ENCODE measurements around the gene NUDT5.
A peak's percentile ranks its signal among the peaks of the same experiment; 100 is the strongest.

NUDT5 gene

DNA sequence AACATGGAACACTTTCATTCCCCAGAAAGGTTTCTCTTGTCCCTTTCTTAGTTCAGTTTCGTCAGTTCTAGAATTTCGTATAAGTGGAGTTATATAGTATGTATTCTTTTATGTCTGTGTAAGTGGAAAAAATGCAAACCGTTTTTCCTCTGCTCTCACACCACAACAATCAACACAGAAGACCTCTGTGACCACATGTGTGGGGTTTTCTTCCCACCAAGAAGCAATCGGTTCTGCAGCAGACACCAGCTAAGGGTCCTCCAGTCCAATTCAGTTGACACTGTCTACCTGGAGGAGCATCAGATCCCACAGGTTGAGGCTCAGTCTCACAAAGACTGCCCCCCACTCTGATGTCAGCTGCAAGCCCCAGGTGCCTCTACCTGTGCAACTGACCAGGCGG, 6.5 kb upstream of the NUDT5 start:
- Histone ChIP-seq H3K4me1 (ENCODE audit: control insufficient read depth, insufficient read depth, low read length, poor library complexity, severe bottlenecking) (peaks cover 2% of the 10 kb centered on the region), H3K9me3 (ENCODE audit: control insufficient read depth, low read length) (no peaks in the 10 kb centered on the region), H3K27ac (ENCODE audit: low read depth, low read length, severe bottlenecking) (no peak overlapping the region), H3K4me3 (ENCODE audit: extremely low read depth, insufficient read depth, low read length, poor library complexity, severe bottlenecking) (no peak overlapping the region), H3K36me3 (ENCODE audit: control insufficient read depth, insufficient read depth, low read length) (peaks cover 82% of the 10 kb centered on the region)
- WGBS, 2 experiments (ENCODE audit: insufficient coverage in 2 of 2), result 73 to 100% methylated on average over 1 to 3 of the region's 5 CpGs

DNA sequence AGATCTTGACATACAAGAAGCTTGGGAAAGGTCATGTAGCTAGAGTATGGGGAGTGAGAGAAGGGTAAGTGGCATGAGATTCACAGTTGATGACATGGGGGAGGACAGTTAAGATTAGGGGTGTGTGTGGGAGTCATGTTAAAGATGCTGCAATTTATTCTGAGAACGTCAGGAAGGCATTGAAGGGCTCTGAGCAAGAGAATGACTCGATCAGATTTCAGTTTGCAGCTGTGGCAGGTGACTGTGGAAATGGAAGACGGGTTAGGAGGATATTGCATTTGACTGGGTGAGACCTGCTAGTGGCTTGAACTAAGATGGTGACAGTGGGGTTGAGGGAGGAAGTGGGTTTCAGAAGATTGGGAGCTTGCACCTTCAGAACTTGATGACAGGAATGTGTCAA, 5.9 kb upstream of the NUDT5 start:
- Histone ChIP-seq H3K9me3 (ENCODE audit: control insufficient read depth, low read length) (no peaks in the 10 kb centered on the region), H3K36me3 (ENCODE audit: control insufficient read depth, insufficient read depth, low read length) (peaks cover 82% of the 10 kb centered on the region)
- WGBS, 2 experiments (ENCODE audit: insufficient coverage in 2 of 2), result 93 to 96% methylated on average over 3 of the region's 3 CpGs

DNA sequence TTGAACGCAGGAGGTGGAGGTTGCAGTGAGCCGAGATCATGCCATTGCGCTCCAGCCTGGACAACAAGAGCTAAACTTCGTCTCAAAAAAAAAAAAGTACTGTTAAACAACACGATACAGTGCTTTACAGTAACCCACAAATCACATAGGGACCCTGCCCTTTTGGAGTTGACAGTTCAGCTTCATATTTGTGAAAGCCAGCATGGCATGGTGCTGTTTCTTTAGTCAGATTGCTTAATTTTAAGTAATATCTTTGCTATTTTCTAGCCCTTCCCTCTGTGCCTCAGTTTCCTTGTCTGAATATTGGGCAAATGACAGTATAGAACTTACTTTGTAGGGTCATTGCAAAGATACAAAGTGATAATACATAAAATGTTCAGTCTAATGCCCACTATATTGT, 5.2 kb upstream of the NUDT5 start:
- Histone ChIP-seq H3K36me3 (ENCODE audit: control insufficient read depth, insufficient read depth, low read length) (peaks cover 75% of the 10 kb centered on the region), H3K4me3 (ENCODE audit: extremely low read depth, insufficient read depth, low read length, poor library complexity, severe bottlenecking) (no peak overlapping the region), H3K27ac (ENCODE audit: low read depth, low read length, severe bottlenecking) (no peak overlapping the region), H3K9me3 (ENCODE audit: control insufficient read depth, low read length) (no peaks in the 10 kb centered on the region), H3K4me1 (ENCODE audit: control insufficient read depth, insufficient read depth, low read length, poor library complexity, severe bottlenecking) (peaks cover 2% of the 10 kb centered on the region)
- WGBS, 2 experiments (ENCODE audit: insufficient coverage in 2 of 2), result 96 to 98% methylated on average over 5 of the region's 5 CpGs

More for the DNA sequence above, 5.9 kb upstream of the NUDT5 start:
- Histone ChIP-seq H3K4me1 (ENCODE audit: control insufficient read depth, insufficient read depth, low read length, poor library complexity, severe bottlenecking) (peaks cover 2% of the 10 kb centered on the region), H3K4me3 (ENCODE audit: extremely low read depth, insufficient read depth, low read length, poor library complexity, severe bottlenecking) (no peak overlapping the region), H3K27ac (ENCODE audit: low read depth, low read length, severe bottlenecking) (no peak overlapping the region)

DNA sequence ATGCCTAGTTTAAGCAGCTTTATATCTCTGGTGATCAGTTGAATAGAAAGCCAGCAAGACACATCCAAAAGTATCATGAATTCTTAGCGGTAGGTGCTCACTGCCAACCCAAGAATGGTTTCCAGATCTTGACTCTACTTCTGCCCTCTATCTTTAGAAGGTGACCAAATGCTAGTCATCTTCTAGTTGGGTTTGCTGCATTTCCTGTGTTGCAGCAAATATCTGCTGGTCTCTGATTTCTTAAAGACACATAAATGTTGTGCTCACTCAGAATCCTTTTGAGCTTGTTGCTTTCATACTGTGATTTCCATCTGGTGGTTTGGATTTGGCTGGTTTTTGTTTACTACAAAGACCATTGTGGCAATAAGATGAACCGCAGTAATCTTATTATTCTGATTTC, 2.5 kb upstream of the NUDT5 start:
- no peak overlapping the region for H3K4me3 ChIP-seq (ENCODE audit: extremely low read depth, insufficient read depth, low read length, poor library complexity, severe bottlenecking)
- no peaks in the 10 kb centered on the region for H3K9me3 ChIP-seq (ENCODE audit: control insufficient read depth, low read length)
- WGBS, 2 experiments (ENCODE audit: insufficient coverage in 2 of 2), result 100% methylated on average over 1 of the region's 2 CpGs
- H3K36me3 ChIP-seq (ENCODE audit: control insufficient read depth, insufficient read depth, low read length), result peaks cover 48% of the 10 kb centered on the region
- H3K4me1 ChIP-seq (ENCODE audit: control insufficient read depth, insufficient read depth, low read length, poor library complexity, severe bottlenecking), result peaks cover 2% of the 10 kb centered on the region
- H3K27ac ChIP-seq (ENCODE audit: low read depth, low read length, severe bottlenecking), result no peak overlapping the region

DNA sequence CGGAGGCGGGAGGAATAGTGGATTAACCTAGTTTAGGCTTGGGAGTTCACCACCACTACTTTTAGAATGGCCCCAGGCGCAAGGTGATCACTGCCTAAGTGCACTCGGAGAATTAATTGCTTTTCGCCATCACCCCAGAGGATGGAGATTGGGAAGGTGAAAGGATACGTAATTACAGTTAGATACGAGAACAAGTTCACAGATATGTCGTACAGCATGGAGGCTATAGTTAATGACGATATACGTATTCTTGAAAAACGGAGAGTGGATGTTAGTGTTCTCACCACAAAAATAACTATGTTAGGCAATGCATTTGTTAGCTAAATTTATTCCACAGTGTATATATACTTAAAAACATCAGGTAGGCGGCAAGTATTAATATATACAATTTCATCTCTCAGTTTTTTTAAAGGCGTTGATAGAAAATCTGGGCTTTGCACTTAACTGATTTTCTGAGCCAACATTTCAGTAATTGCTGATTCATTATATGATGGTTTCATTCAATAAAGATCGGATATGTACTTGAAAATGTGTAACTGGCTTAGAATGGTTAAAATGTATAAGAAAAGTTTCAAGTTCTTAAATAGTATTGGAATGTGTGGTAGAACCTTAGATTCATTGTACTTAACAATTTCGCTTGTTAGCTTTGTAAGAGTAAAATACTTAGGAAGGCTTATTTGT, 980 bp upstream of the NUDT5 start:
- no peaks in the 10 kb centered on the region for H3K9me3 ChIP-seq (ENCODE audit: control insufficient read depth, low read length)
- H3K4me3 ChIP-seq (ENCODE audit: extremely low read depth, insufficient read depth, low read length, poor library complexity, severe bottlenecking), result peak overlapping the region; percentile 99
- 6 to 24% methylated on average over 7 to 8 of the region's 15 CpGs for WGBS, 2 experiments (ENCODE audit: insufficient coverage in 2 of 2)
- peak overlapping the region; percentile 74 for H3K27ac ChIP-seq (ENCODE audit: low read depth, low read length, severe bottlenecking)
- H3K4me1 ChIP-seq (ENCODE audit: control insufficient read depth, insufficient read depth, low read length, poor library complexity, severe bottlenecking), result peaks cover 5% of the 10 kb centered on the region
- peaks cover 41% of the 10 kb centered on the region for H3K36me3 ChIP-seq (ENCODE audit: control insufficient read depth, insufficient read depth, low read length)

DNA sequence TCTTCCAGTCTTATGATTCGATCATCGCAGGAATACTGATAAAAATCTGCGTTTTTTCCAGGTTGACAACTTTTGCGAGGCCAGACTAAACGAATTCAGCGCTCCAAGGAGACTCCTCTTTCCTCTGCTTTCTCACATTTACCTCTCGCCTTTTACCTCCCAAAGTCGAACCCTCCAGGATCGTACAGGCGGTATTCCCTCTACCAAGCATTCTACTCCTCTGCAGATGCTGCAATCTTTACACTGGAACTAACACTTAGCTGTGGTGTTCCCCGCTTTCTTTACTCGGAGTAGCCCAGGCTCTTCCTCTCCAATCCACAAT, 449 bp downstream of the NUDT5 start:
- Histone ChIP-seq H3K4me1 (ENCODE audit: control insufficient read depth, insufficient read depth, low read length, poor library complexity, severe bottlenecking) (peaks cover 9% of the 10 kb centered on the region), H3K36me3 (ENCODE audit: control insufficient read depth, insufficient read depth, low read length) (peaks cover 38% of the 10 kb centered on the region), H3K9me3 (ENCODE audit: control insufficient read depth, low read length) (no peaks in the 10 kb centered on the region), H3K4me3 (ENCODE audit: extremely low read depth, insufficient read depth, low read length, poor library complexity, severe bottlenecking) (peak overlapping the region; percentile 99), H3K27ac (ENCODE audit: low read depth, low read length, severe bottlenecking) (peak overlapping the region; percentile 74)
- WGBS, 2 experiments (ENCODE audit: insufficient coverage in 2 of 2), result 1% methylated on average over 10 to 12 of the region's 12 CpGs

DNA sequence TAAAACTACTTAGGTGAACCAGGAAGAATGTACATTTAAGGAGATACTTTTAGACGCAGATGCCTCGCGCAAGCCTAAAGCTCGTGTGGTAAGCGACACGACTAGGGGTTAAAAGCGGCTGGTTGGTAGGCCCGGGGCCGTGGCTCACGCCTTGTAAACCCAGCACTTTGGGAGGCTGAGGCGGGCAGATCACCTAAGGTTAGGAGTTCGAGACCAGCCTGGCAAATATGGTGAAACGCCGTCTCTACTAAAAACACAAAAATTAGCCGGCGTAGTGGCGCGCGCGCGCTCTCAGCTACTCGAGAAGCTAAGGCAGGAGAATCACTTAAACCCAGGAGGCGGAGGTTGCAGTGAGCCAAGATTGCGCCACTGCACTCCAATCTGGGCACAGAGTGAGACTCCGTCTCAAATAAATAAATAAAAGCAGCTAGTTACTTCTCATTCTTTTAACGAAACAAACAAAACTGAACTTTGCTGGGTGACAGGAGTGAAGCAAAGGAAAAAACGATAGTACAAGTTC, 879 bp downstream of the NUDT5 start:
- H3K9me3 ChIP-seq (ENCODE audit: control insufficient read depth, low read length), result no peaks in the 10 kb centered on the region
- peaks cover 35% of the 10 kb centered on the region for H3K36me3 ChIP-seq (ENCODE audit: control insufficient read depth, insufficient read depth, low read length)
- peaks cover 9% of the 10 kb centered on the region for H3K4me1 ChIP-seq (ENCODE audit: control insufficient read depth, insufficient read depth, low read length, poor library complexity, severe bottlenecking)
- peak overlapping the region; percentile 74 for H3K27ac ChIP-seq (ENCODE audit: low read depth, low read length, severe bottlenecking)
- peak overlapping the region; percentile 99 for H3K4me3 ChIP-seq (ENCODE audit: extremely low read depth, insufficient read depth, low read length, poor library complexity, severe bottlenecking)
- WGBS, 2 experiments (ENCODE audit: insufficient coverage in 2 of 2), result 4 to 8% methylated on average over 22 to 25 of the region's 27 CpGs

DNA sequence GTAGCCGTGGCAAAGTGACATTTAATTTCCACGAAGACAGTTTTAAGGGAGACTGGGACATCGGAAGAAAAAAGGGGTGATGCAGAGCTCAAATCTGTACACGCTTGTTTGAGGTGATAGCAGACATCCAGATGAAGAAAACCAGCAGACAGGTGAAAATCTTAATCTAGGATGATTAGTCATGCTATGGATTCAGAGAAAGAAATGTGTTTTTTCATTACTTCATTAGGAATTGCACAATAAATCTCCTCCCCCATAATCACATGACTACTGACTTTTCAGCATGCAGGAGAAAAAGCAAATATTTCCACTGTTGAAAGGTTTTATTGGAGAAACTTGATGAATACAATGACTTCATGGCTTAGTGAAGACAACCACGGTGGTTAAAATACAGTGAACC, 2.5 kb downstream of the NUDT5 start:
- WGBS, 2 experiments (ENCODE audit: insufficient coverage in 2 of 2), result 92 to 100% methylated on average over 4 to 5 of the region's 5 CpGs
- Histone ChIP-seq H3K9me3 (ENCODE audit: control insufficient read depth, low read length) (no peaks in the 10 kb centered on the region), H3K4me1 (ENCODE audit: control insufficient read depth, insufficient read depth, low read length, poor library complexity, severe bottlenecking) (peaks cover 9% of the 10 kb centered on the region), H3K4me3 (ENCODE audit: extremely low read depth, insufficient read depth, low read length, poor library complexity, severe bottlenecking) (no peak overlapping the region), H3K36me3 (ENCODE audit: control insufficient read depth, insufficient read depth, low read length) (peaks cover 21% of the 10 kb centered on the region), H3K27ac (ENCODE audit: low read depth, low read length, severe bottlenecking) (no peak overlapping the region)

DNA sequence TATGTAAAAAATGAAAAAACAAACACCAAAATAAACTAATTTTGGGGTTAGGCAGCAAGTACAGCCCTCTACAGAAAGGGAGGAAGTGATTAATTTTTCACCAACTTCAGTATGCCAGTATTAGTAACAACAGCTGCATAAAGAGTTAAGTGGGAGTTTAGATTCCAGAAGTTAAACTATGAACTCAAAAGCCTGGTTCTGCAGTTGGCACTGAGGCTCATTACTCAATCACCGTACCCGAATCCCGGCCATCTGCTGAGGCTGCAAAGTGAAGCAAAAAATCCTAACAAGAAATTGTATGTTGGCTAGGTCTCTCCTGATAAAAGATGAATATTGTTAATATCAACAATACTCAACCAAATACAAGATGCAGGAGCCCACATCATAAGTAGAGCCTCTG, 4.0 kb downstream of the NUDT5 start:
- H3K36me3 ChIP-seq (ENCODE audit: control insufficient read depth, insufficient read depth, low read length), result peaks cover 32% of the 10 kb centered on the region
- WGBS, 2 experiments (ENCODE audit: insufficient coverage in 2 of 2), result 100% methylated on average over 1 of the region's 3 CpGs; no CpG with 5 or more reads in 1 of the 2 experiments
- H3K4me1 ChIP-seq (ENCODE audit: control insufficient read depth, insufficient read depth, low read length, poor library complexity, severe bottlenecking), result peaks cover 7% of the 10 kb centered on the region
- no peaks in the 10 kb centered on the region for H3K9me3 ChIP-seq (ENCODE audit: control insufficient read depth, low read length)
- no peak overlapping the region for H3K4me3 ChIP-seq (ENCODE audit: extremely low read depth, insufficient read depth, low read length, poor library complexity, severe bottlenecking)
- H3K27ac ChIP-seq (ENCODE audit: low read depth, low read length, severe bottlenecking), result no peak overlapping the region

DNA sequence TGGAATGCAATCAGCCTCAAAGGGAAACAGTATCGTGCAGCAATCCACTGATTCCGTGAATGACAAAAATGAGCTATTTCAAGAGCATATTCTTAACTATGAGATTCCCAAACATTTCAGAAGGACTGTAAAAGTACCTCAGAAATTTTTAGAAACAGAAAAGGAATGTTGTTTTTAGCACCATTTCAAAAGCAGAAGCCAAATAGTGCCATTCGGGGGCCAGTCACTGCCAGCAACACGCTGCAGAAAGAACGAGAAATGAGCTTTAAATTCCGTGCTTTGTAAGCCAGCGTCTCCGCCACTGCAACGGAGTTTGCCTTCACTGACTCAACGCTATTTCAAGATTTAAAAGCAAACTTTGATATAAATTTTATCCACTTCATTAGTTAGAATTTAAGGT, 6.3 kb downstream of the NUDT5 start:
- Histone ChIP-seq H3K36me3 (ENCODE audit: control insufficient read depth, insufficient read depth, low read length) (peaks cover 52% of the 10 kb centered on the region), H3K27ac (ENCODE audit: low read depth, low read length, severe bottlenecking) (no peak overlapping the region), H3K4me1 (ENCODE audit: control insufficient read depth, insufficient read depth, low read length, poor library complexity, severe bottlenecking) (peaks cover 7% of the 10 kb centered on the region), H3K4me3 (ENCODE audit: extremely low read depth, insufficient read depth, low read length, poor library complexity, severe bottlenecking) (no peak overlapping the region), H3K9me3 (ENCODE audit: control insufficient read depth, low read length) (no peaks in the 10 kb centered on the region)
- 99% methylated on average over 6 to 8 of the region's 10 CpGs for WGBS, 2 experiments (ENCODE audit: insufficient coverage in 2 of 2)

DNA sequence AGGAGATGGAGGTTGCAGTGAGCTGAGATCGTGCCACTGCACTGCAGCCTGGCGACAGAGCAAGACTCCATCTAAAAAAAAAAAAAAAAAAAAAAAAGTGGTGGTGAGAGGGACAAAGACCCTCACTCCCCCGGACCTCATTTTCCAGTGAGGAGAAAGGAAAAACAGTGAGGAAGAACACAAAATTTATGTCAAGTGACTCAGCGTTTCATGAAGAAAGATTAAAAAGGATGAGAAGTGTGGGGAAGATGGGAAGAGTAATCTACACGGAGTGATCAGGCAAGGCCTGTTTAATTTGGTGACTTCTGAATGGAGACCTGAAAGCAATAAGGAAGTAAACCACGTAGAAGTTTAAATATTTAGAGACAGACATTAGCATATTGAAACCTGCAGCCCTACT, 7.0 kb downstream of the NUDT5 start:
- Histone ChIP-seq H3K27ac (ENCODE audit: low read depth, low read length, severe bottlenecking) (no peak overlapping the region), H3K9me3 (ENCODE audit: control insufficient read depth, low read length) (no peaks in the 10 kb centered on the region), H3K4me3 (ENCODE audit: extremely low read depth, insufficient read depth, low read length, poor library complexity, severe bottlenecking) (no peak overlapping the region), H3K36me3 (ENCODE audit: control insufficient read depth, insufficient read depth, low read length) (peaks cover 60% of the 10 kb centered on the region), H3K4me1 (ENCODE audit: control insufficient read depth, insufficient read depth, low read length, poor library complexity, severe bottlenecking) (peaks cover 7% of the 10 kb centered on the region)
- WGBS, 2 experiments (ENCODE audit: insufficient coverage in 2 of 2), result 82 to 89% methylated on average over 3 of the region's 6 CpGs

Measured in mesodermal cell (in vitro differentiated cells).